HPDE6-E6E7 (cell line): ENCODE data around the gene ARHGEF39.
"Not testable (repeated sequence)": the region's sequence is repeated elsewhere in the genome, so short reads cannot be mapped to it uniquely, and the experiment has no call there.

ENCODE experiments used
- DNase-seq: peaks from one replicate; pipeline ENCODE4 v3.0.0; 2011; ENCODE audit warnings: missing footprints; ENCODE audit errors: extremely low spot score

ARHGEF39 gene

DNA sequence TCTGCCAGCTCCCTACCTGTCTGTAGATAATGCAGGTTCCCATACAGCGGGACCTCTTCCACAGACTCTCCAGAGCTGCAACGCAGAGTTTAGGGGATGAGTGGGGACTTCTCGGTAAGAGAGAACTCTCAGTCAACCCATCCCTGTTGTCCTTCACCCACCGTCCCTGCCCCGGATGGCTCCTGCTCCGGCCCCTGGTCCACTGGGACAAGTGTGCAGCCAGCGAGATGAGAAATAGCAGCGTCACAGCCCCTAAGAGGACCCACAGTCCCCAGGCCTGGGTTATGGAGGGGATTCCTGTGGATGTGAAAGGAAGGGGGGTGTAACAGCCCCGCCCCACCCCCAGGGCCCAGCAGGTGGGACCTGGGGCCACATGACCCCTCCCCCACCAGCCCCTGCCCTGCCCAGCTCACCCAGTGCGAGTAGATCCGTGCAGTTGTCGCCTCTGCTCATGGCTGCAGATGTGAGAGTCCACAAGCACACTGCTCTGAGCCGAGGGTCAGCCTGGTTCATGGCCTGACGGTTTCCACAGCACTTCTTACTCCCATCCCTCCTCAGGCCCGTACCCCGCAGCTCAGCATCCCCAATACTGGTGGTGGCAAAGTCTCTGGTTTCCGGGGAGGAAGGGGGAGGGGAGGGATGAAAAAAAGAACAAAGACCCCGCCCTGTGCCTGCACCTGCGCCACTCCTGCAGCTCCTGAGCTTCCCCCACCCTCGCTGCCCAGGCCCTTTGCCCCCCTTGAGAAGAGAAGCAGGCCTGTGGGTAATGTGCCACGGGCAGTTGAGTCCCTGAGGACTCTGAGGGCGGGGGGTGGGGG lies 14.4 kb downstream of the ARHGEF39 start, which contains the start of gene SIT1:
TSS of gene SIT1 (minus strand) at position 591 of the 818 bp plus-strand sequence. CDS start at position 513, 78 bp downstream.
- DNase-seq, result no peak

DNA sequence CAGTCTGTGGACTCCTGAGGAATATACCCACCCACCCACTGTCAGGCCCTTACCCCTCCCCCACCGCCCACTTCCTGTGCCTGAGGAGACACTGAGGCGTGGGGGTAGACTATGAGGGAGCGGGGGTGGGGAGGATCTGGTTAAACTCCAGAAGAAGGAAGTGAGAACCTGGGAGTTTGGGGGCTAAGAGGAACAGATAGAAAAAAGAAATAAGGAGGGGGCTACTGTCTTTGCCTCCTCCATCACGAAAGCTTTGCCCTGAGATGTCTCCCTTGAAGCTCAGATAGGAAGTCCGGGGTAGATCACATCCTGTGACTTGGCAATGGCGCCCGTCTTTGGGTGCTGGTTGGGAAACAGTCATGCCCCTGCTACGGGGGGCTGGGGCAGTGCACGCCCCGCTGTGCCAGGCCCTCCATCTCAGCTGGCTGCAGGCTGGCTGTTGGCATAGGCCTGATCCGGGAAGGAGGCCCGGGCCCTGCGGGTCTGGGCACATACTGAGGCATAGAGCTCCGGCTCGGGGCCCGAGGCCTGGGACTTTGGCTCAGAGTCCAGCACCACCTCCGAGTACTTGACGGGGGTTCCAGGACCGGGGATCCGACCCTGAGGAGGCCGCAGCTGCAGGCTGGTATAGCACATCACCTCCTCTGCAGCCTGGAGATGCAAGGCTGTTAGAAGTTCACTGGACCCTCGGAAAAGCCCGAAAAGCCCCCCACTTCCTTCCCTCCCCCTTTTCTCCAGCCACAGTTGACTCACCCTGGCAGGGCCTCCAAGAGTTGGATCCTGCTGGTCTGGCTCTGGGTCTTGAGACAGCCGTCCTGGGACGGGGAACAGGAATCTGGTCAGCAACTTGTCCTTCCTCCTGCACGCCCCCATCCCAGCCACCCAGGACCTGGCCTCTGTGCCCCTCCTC lies 15.3 kb downstream of the ARHGEF39 start:
- DNase-seq, result no peak

DNA sequence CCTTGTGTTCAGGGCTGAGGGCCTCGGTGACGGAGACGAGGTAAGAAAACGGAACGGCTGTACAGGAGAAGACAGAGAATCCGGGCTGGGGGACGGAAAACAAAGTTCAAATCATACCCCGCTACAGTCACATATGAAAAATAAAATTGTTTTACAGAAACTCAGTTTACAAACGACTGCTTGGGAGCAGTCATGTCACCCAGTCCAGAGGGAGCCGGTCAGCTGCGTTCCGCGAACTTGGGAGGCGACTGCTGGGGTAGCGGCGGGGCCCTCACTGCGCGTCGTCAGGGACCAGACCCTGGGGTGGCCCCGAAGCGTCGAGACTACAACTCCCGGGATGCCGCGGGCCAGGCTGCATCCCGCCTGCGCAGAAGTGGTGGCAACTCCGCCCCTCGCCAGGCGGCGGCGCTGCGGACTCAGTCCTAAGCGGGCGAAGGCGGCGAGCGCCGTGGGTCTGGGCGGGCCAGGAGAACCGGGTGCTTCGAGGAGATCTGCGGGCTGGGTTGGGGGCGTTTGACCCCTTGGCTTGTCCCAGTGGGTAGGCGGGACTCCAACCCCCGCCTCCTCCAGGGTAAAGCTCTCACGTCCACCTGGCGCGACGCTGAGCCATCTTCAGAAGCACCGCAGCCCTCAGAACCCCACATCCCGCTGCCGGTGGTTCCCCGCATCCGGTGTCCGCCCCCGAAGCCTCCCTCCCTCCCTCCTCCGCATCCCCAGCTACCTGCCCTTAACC lies 18.3 kb downstream of the ARHGEF39 start:
- DNase-seq, result peak; percentile 91

DNA sequence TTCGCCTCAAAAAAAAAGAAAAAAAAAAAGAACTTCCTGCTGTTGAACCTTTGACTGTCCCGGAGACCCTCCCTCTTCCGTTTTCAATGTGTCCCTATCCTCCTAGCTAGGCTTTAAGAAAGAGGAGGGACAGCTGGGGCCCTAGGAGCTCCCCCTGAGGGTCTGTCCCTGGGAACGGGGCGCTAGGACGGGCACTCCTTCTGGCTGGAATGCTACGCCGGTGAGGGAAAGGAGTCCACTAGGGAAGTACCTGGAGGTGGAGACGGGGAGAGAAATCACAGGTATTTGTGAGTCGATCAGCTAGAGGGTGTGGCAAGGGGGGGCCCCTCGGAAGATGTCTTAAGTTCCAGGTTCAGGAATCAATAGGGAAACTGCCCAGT lies 18.9 kb downstream of the ARHGEF39 start:
- peak; percentile 91 for DNase-seq

DNA sequence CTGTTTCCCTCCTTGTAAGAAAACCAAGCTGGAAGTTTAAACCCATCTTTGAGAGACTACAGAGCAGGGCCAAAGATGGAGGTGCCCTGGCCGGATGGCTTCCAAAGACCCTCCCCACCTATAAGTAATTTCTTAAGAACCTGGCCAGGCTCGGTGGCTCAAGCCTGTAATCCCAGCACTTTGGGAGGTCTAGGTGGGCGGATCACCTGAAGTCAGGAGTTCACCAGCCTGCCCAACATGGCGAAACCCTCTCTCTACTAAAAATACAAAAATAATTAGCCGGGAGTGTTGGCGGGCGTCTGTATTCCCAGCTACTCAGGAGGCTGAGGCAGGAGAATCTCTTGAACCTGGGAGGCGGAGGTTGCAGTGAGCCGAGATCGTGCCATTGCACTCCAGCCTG lies 19.3 kb downstream of the ARHGEF39 start:
- DNase-seq, result not testable (repeated sequence)

DNA sequence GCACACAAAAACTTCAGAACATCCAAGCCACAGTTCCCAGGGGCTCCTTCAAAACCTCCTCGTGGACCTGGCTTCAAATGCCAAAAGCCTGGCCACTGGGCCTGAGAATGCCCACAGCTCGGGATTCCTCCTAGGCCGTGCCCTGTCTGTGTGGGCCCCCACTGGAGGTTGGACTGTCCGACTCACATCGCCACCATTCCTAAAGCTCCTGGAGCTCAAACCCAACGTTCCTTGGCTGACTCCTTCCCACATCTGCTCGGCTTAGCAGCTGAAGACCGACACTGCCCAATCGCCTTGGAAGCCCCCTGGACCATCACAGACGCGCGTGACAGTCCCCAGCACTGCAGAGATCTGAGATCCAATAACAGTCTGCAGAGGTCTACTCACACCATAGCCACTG lies 21.9 kb downstream of the ARHGEF39 start:
- no peak for DNase-seq

DNA sequence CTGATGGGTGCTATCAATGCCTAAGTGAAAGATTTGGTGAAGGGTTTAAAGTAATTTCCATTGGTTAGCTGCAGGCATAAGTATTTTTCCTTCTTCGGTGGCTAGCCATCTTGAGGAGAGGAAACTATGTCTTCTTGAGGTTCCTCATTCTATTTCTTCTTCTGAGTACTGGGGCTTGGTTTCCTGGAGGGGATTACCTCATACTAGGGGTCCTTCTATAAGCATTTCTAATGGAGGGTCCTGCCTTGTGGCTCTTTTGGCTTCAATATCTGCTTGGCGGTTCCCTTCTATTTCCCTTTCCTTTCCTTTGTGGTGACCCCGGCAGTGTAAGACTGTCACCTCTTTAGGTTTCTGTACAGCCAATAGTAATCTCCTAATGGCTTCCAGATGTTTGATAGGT lies 23.5 kb downstream of the ARHGEF39 start:
- DNase-seq, result not testable (repeated sequence)

DNA sequence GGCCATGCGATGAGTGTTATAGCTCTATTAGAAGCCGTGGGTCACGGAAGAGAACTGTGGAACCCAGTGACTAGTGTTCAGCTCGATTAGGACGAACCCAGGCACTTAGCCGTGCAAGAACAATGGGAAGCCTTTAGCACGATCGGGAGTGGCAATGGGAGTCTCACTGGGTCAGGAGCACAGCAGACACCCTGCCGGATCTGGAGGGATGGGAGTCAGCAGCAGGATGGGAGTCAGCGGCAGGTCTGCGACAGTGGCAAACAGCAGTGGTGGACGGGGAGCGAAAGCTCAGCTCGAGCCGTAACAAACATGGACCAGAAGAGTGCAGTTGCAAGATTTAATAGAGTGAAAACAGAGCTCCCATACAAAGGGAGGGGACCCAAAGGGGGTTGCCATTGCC lies 24.6 kb downstream of the ARHGEF39 start:
- DNase-seq, result not testable (repeated sequence)

DNA sequence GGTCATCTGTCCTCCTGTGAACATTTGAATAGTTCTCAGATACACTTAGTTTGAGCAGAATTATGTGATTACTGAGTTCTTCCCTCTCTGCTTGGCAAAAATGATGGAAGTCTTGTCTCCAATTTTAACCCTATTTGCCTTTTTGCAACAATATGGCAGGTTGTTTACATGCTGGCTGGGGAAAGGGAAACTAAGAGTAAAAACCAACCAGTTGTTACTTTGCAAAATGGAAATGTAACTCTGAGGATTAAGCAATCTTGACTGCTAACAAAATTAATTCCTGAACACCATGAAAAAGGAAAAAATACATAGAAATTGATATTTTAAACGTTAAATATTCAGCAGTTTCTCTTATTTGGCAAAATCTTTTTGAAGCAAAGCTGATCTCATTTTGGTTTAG lies 25.4 kb downstream of the ARHGEF39 start:
- no peak for DNase-seq

DNA sequence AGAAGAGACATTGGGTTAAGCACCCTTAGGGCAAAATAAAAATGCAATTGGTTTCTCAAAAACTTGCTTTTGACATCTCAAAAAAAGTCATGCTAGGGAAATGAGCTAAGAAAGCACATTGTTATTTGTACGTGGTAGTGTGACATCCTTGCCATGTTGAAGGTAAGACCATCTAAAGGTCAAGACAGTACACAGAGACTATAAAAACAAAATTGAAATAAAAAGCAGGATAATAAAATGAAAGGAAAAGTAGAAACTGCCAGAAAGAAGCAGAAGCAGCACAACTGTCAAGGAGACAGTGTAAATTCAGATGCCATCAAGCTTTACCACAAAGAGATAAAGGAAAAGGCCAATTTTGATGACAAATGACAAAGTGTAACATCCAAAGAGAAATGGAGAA lies 25.8 kb downstream of the ARHGEF39 start:
- DNase-seq, result not testable (repeated sequence)

DNA sequence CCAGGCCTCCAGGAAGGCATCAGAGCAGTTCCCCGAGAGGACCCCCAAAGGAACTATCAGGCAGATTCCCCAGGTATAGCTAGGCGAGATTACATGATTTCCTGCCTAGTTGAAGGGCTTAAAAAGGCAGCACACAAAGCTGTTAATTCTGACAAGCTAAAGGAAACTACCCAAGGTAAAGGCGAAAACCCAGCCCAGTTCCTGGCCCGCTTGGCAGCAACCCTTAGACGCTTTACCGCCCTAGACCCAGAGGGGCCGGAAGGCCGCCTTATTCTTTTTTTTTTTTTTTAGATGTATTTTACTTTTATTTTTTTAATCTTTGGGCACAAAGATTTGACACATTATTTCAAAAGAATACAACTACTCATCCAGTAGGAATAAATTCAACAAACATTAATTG lies 26.2 kb downstream of the ARHGEF39 start:
- DNase-seq, result not testable (repeated sequence)

DNA sequence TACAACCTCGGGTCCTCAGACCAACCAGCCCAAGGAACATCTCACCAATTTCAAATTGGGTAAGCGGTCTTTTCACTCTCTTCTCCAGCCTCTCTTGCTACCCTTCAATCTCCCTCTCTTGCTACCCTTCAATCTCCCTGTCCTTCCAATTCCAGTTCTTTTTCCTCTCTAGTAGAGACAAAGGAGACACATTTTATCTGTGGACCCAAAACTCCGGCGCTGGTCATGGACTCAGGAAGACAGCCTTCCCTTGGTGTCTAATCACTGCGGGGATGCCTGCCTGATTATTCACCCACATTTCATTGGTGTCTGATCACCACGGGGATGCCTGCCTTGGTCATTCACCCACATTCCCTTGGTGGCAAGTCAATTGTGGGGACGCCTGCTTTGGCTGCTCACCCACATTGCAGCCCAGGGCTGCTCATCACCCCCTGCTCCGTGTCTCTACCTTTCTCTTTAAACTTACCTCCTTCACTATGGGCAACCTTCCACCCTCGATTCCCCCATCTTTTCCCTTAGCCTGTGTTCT lies 27.5 kb downstream of the ARHGEF39 start:
- DNase-seq, result not testable (repeated sequence)

DNA sequence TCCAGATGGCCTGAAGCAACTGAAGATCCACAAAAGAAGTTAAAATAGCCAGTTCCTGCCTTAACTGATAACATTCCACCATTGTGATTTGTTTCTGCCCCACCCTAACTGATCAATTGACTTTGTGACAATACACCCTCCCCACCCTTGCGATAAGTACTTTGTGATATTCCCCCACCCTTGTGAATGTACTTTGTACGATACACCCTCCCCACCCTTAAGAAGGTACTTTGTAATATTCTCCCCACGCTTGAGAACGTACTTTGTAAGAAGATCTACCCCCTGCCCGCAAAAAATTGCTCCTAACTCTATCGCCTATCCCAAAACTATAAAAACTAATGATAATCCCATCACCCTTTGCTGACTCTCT lies 28.1 kb downstream of the ARHGEF39 start:
- not testable (repeated sequence) for DNase-seq

DNA sequence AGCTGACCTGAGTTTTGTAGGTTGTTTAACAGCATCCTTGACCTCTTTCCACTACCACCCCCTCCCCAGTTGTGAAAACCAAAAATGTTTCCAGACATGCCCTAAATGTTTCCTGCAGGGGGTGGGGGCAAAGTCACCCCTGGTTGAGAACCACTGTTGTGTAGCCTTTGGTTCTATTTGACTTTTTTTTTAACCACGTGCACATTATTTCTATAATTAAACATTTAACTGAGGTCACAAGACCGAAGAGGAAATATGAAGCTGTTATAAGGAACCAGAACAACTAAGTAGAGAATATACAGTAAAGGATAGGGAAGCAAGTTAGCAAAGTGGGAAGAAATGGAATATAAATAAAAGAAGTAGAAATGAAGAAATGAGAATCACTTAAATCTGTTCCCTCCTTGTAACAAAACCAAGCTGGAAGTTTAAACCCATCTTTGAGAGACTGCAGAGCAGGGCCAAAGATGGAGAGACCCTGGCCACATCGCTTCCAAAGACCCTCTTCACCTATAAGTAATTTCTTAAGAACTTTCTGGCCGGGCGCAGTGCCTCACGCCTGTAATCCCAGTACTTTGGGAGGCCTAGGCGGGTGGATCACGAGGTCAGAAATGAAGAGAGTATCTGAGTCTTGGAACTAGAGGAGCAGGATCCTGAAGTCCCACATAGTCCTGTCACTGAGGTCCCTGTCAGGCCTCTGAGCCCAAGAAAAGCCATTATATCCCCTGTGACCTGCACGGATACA lies 28.7 kb downstream of the ARHGEF39 start:
- DNase-seq, result no peak

DNA sequence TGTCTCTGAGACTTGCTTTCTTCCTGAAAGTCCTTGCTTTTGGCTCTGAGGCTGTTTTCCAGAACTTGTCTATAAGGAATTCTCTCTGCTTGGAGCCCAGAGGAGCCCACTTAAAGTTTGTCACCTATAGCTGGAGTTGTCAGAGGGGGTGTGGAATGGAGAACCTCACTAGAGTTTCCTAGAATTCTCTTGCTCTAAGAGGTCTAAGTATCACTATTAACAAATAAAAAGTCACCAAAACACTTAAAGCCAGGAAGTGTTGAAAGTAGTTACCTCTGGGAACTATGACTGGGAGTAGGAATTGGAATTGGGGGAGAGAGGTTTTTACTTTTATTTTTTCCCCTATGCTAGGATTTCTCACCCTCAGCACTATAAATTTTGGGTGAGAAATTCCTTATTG lies 29.3 kb downstream of the ARHGEF39 start:
- DNase-seq, result no peak

DNA sequence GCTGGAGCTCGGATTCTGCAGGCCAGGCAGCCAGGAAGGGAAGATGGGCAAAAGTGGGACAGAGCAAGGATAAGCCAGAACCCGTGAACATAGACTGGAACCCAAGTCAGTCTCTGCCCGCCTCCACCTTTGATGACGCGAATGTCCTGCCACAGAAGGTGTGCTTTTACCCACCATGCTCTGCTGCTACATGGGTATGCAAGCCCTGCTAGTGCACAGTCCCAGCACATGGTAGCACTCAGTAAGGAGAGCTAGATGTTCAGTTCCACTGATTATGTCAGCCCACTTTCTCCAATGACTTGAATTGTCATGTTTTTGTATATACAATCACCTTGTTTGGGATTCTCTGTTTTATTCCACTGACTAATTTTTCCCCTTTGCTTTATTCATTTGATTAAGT lies 35.4 kb downstream of the ARHGEF39 start:
- no peak for DNase-seq

DNA sequence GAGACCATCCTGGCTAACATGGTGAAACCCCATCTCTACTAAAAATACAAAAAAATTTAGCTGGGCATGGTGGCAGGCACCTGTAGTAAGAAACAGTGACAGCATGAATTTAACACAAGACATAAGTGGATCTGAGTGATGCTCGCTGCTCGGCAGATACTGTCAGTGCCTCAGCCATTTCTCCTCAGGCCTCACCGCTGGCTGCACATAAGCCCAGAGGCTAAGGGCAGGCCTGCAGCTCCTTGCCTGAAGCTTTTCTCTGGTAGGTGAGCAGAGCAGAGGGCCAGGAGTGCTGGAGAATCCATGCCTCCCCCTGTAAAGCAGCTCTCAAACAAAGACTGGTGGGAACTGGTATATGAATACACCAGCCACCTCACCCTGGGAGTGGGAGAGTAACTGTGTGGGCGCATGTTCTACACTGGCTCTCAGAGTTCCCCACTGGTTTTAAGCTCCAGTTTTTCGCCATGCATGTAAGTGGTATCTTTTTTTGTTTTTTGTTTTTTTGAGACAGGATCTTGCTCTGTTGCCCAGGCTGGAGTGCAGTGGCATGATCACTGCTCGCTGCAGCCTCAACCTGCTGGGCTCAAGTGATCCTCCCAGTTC lies 36.5 kb downstream of the ARHGEF39 start:
- no peak for DNase-seq

DNA sequence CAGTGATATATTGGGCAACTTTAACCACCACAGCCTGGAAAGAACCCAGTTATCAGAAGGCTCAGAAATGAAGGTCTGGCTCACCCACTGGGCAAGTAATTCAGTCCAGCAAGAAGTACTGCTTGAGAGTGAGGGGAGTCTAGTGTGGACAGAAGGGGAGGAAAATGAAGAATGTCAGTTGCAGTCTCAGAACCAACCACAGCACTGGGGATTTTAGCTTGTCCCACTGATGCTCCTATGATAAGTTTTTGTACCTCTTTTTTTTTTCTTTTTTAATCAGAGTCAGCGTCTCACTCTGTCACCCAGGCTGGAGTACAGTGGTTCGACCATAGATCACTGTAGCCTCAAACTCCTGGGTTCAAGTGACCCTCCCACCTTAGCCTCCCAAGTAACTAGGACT lies 37.4 kb downstream of the ARHGEF39 start:
- DNase-seq, result no peak

DNA sequence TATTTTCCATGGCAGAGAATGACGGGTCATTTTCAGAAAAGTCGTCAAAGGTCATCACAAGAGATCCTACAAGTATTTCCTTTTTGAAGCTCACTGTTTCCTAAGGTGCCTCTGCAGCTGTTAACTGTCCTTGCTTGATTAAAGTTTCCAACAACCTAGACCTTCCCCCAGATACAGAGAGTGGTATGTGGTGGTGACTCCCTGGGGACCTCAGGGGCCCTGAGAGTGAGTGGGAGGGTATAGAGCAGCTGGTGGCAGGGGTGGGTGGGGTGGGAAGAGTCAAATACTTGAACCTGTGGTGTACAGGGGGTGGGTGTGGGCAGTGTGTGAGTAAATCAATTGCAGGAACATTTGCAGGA lies 45.2 kb downstream of the ARHGEF39 start:
- no peak for DNase-seq

DNA sequence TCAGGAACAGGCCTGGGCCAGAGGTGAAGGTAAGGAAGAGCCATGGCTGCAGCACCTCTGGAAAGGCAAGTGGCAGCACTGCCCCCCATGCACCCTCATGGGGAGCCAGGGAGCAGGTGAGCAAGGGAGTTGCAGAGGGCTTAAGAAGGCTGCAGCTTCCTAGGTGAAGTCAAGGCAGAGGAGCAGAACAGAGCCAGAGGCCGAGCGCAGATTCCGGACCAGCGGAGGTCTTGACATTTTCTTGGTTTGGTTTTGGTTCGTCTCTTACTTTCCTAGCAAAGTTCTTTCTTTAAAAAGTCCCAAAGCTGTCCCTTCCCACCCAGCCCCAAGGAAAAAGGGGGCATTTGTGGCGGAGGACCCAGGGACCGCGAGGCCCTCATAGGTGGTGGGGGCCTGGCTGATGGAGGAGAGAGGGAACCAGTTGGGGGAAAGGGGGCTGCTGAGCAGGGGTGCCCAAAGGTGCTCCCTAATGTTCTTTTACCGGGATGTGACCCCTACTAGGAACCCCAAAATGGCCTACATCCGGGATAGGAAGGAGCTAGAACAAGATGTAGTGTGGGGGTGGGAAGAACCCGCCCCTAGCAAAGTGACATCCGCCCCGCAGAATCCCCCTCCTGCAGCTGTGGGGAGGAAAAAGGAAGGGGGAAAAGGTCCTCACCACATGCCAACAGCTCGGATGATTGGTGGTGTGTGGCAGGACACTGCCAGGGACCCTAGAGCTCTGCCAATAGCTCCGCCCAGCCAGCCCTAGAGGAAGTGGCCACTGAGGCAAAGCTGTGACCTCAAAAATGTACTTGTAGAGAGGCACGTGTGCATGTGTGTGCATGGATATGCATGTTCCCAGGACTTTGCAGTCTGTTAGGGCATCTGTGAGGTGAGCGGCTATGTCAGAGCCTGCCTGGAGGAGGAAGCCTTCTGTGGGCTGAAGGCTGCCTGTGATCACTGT lies 45.9 kb downstream of the ARHGEF39 start:
- no peak for DNase-seq
